22Rv1 (cell line): ENCODE data around the gene HLA-DOA.

ENCODE experiments used
- ZFX ChIP-seq: fragments of 450-650 bp; IDR thresholded peaks from 2 replicates; pipeline ENCODE4 v1.6.1; 2017; ENCODE audit warnings: antibody characterized with exemption, borderline replicate concordance
- TF ChIP-seq, protein P1 (sequence below): fragments of 450-650 bp; IDR thresholded peaks from 2 replicates; pipeline ENCODE4 v1.5.1; 2017; ENCODE audit warnings: mild to moderate bottlenecking

DNA sequence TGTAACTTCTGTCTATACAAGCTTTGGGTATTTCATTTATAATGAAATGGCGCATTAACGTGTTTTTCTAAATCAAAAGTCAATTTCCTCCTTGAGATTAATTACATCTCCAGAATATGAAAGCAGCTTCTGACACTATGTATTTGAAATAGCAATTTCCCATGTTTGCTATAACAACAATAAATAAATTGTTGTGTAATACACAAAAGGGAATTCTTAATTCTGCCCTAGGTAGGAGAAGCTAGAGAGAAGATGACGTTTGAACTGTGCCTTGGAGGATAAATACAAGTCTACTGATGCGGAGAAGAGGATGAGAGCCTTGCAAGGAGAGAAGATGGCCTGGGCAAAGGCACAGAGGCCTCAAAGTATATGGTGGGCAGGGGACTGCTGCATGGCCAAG, 7.6 kb upstream of the HLA-DOA start:
- TF ChIP-seq, protein P1, sequence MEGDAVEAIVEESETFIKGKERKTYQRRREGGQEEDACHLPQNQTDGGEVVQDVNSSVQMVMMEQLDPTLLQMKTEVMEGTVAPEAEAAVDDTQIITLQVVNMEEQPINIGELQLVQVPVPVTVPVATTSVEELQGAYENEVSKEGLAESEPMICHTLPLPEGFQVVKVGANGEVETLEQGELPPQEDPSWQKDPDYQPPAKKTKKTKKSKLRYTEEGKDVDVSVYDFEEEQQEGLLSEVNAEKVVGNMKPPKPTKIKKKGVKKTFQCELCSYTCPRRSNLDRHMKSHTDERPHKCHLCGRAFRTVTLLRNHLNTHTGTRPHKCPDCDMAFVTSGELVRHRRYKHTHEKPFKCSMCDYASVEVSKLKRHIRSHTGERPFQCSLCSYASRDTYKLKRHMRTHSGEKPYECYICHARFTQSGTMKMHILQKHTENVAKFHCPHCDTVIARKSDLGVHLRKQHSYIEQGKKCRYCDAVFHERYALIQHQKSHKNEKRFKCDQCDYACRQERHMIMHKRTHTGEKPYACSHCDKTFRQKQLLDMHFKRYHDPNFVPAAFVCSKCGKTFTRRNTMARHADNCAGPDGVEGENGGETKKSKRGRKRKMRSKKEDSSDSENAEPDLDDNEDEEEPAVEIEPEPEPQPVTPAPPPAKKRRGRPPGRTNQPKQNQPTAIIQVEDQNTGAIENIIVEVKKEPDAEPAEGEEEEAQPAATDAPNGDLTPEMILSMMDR: no peak
- no peak for TF ChIP-seq ZFX
